ENCODE results near the gene DLGAP3. TPM values are rescaled to one million over a fixed set of nuclear protein-coding genes. Genes with fewer than 3 reads are reported as not detected.

DLGAP3 gene
- total RNA-seq, 1 donor, result not detected

- no peak overlapping the region for H3K4me2 ChIP-seq (ENCODE audit: insufficient read depth, low read length)
- peak; percentile 45 for DNase-seq (ENCODE audit: insufficient read length, low spot score, missing footprints)
- peaks cover 2% of the 10 kb centered on the region for H3K79me2 ChIP-seq (ENCODE audit: insufficient read depth, low read length)
- H3K4me1 ChIP-seq (ENCODE audit: insufficient read depth, low read length), result no peaks in the 10 kb centered on the region
- H3K27me3 ChIP-seq (ENCODE audit: insufficient read depth, low read length), result no peaks in the 10 kb centered on the region
- no peak overlapping the region for H3K27ac ChIP-seq (ENCODE audit: low read depth, low read length)
- no peaks in the 10 kb centered on the region for H3K9me3 ChIP-seq (ENCODE audit: low read depth, low read length)
- H4K20me1 ChIP-seq (ENCODE audit: insufficient read depth, low read length), result peaks cover 32% of the 10 kb centered on the region
- H3K4me3 ChIP-seq (ENCODE audit: insufficient read depth, low read length), result no peak overlapping the region
- H3K36me3 ChIP-seq (ENCODE audit: insufficient read depth, low read length), result no peaks in the 10 kb centered on the region
- no peak overlapping the region for H2AFZ ChIP-seq (ENCODE audit: low read length)
- no peak for TF ChIP-seq CTCF (IDR thresholded peaks at IDR 0.05; ENCODE audit: extremely low read depth, low read depth, low read length)
Measured at GRCh38 chr1:34844252-34844634, 85.2 kb downstream of the DLGAP3 start.

GRCh38 chr1:34843392-34844251, 85.8 kb downstream of the DLGAP3 start:
- Histone ChIP-seq H3K27ac (ENCODE audit: low read depth, low read length) (no peak overlapping the region), H3K4me2 (ENCODE audit: insufficient read depth, low read length) (no peak overlapping the region), H2AFZ (ENCODE audit: low read length) (no peak overlapping the region), H3K4me3 (ENCODE audit: insufficient read depth, low read length) (no peak overlapping the region), H3K36me3 (ENCODE audit: insufficient read depth, low read length) (no peaks in the 10 kb centered on the region), H4K20me1 (ENCODE audit: insufficient read depth, low read length) (peaks cover 31% of the 10 kb centered on the region), H3K9me3 (ENCODE audit: low read depth, low read length) (no peaks in the 10 kb centered on the region), H3K4me1 (ENCODE audit: insufficient read depth, low read length) (no peaks in the 10 kb centered on the region), H3K27me3 (ENCODE audit: insufficient read depth, low read length) (no peaks in the 10 kb centered on the region), H3K79me2 (ENCODE audit: insufficient read depth, low read length) (no peaks in the 10 kb centered on the region)
- TF ChIP-seq CTCF (IDR thresholded peaks at IDR 0.05; ENCODE audit: extremely low read depth, low read depth, low read length), result no peak
- DNase-seq (ENCODE audit: insufficient read length, low spot score, missing footprints), result no peak

- H2AFZ ChIP-seq (ENCODE audit: low read length), result no peak overlapping the region
- no peaks in the 10 kb centered on the region for H3K4me1 ChIP-seq (ENCODE audit: insufficient read depth, low read length)
- H4K20me1 ChIP-seq (ENCODE audit: insufficient read depth, low read length), result peaks cover 31% of the 10 kb centered on the region
- TF ChIP-seq CTCF (IDR thresholded peaks at IDR 0.05; ENCODE audit: extremely low read depth, low read depth, low read length), result no peak
- no peaks in the 10 kb centered on the region for H3K27me3 ChIP-seq (ENCODE audit: insufficient read depth, low read length)
- DNase-seq (ENCODE audit: insufficient read length, low spot score, missing footprints), result no peak
- no peak overlapping the region for H3K4me2 ChIP-seq (ENCODE audit: insufficient read depth, low read length)
- no peaks in the 10 kb centered on the region for H3K36me3 ChIP-seq (ENCODE audit: insufficient read depth, low read length)
- no peak overlapping the region for H3K4me3 ChIP-seq (ENCODE audit: insufficient read depth, low read length)
- no peaks in the 10 kb centered on the region for H3K79me2 ChIP-seq (ENCODE audit: insufficient read depth, low read length)
- no peak overlapping the region for H3K27ac ChIP-seq (ENCODE audit: low read depth, low read length)
- no peaks in the 10 kb centered on the region for H3K9me3 ChIP-seq (ENCODE audit: low read depth, low read length)
Measured at GRCh38 chr1:34842952-34843371, 86.5 kb downstream of the DLGAP3 start.

- DNase-seq (ENCODE audit: insufficient read length, low spot score, missing footprints), result no peak
- no peak for TF ChIP-seq CTCF (IDR thresholded peaks at IDR 0.05; ENCODE audit: extremely low read depth, low read depth, low read length)
Measured at GRCh38 chr1:34842073-34842472, 87.4 kb downstream of the DLGAP3 start.

More at GRCh38 chr1:34842073-34842472, 87.4 kb downstream of the DLGAP3 start:
- H3K79me2 ChIP-seq (ENCODE audit: insufficient read depth, low read length), result no peaks in the 10 kb centered on the region
- no peaks in the 10 kb centered on the region for H3K27me3 ChIP-seq (ENCODE audit: insufficient read depth, low read length)
- H3K9me3 ChIP-seq (ENCODE audit: low read depth, low read length), result no peaks in the 10 kb centered on the region
- no peak overlapping the region for H3K27ac ChIP-seq (ENCODE audit: low read depth, low read length)
- H3K4me1 ChIP-seq (ENCODE audit: insufficient read depth, low read length), result no peaks in the 10 kb centered on the region
- no peak overlapping the region for H3K4me3 ChIP-seq (ENCODE audit: insufficient read depth, low read length)
- peaks cover 23% of the 10 kb centered on the region for H4K20me1 ChIP-seq (ENCODE audit: insufficient read depth, low read length)
- H2AFZ ChIP-seq (ENCODE audit: low read length), result no peak overlapping the region
- H3K4me2 ChIP-seq (ENCODE audit: insufficient read depth, low read length), result no peak overlapping the region
- no peaks in the 10 kb centered on the region for H3K36me3 ChIP-seq (ENCODE audit: insufficient read depth, low read length)
